C4-2B (cell line): ENCODE results near the gene INPP4A.

ENCODE experiments used
- H3K27ac ChIP-seq: fragments of 450-650 bp; 2 replicates; pipeline ENCODE4 v1.5.1; 2017
- ZFX ChIP-seq: fragments of 450-650 bp; IDR thresholded peaks from 2 replicates; pipeline ENCODE4 v1.6.1; 2017
- TF ChIP-seq, protein P1 (sequence below): fragments of 450-650 bp; conservative IDR thresholded peaks from 2 replicates; pipeline ENCODE4 v1.5.1; 2017; ENCODE audit warnings: mild to moderate bottlenecking

INPP4A gene

DNA sequence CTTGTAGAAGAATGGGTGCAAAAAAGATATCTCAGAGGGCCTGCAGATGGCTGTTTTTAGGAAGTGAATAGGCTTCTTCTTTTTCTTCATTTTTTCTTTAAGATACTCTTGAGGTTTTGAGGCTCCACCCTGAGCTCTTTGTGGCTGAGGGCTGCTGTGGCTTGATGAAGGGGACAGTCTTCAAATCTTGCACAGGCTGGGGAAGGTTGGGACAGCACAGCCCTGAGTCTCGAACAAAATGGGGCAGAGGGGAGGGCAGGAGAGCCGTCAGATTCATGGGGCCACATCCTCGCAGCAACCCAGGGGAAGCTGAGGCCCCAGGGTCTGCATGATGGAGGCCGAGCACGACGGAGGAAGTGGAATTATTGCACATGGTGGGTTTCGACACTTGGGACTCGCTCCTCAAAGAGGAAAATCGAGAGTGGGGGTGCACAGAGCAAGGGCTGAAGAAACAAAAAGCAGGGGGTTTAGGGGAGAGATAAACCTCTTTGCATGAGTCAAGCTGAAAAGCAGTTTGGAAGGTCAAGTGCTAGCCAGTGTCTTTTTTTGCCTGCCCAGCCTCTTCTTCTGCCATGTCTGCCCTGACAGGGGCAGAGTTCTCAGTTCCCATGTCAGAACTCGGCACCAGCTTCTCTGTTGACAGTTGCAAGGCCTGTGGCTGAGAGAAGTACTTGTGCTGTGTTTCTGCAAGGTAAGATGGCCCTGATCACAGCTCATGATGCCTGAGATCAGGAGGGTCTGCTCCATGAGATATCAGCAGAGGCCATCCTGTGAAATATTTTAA is 19.5 kb downstream of the INPP4A start:
- no peak overlapping the region for H3K27ac ChIP-seq
- TF ChIP-seq ZFX, result no peak
- TF ChIP-seq, protein P1, sequence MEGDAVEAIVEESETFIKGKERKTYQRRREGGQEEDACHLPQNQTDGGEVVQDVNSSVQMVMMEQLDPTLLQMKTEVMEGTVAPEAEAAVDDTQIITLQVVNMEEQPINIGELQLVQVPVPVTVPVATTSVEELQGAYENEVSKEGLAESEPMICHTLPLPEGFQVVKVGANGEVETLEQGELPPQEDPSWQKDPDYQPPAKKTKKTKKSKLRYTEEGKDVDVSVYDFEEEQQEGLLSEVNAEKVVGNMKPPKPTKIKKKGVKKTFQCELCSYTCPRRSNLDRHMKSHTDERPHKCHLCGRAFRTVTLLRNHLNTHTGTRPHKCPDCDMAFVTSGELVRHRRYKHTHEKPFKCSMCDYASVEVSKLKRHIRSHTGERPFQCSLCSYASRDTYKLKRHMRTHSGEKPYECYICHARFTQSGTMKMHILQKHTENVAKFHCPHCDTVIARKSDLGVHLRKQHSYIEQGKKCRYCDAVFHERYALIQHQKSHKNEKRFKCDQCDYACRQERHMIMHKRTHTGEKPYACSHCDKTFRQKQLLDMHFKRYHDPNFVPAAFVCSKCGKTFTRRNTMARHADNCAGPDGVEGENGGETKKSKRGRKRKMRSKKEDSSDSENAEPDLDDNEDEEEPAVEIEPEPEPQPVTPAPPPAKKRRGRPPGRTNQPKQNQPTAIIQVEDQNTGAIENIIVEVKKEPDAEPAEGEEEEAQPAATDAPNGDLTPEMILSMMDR, result no peak

DNA sequence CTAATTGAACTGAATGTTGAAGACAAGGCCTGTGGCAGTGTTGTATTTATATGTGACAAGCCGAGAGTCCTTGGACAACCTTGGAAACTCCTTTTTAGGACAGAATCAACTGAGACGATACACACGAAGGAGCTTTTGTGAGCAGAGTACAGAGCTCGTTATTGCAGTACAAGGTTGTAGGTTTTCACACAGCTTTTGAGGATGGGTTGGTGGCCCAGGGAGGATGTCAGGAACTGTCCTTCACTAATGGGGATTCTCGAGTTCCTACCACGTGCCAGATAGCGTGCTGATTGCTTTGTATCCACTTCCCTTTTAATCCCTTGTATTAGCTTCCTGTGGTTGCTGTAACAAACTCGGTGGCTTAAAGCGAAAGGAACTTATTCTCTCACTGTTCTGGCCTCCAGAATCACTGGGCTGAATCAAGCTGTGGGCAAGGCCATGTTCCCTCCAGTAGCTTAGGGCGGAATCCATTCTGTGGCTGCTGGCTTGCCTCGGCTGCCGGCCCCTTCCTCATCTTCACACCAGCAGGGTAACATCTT is 20.2 kb downstream of the INPP4A start:
- no peak overlapping the region for H3K27ac ChIP-seq
- TF ChIP-seq, protein P1, result no peak
- TF ChIP-seq ZFX, result no peak

DNA sequence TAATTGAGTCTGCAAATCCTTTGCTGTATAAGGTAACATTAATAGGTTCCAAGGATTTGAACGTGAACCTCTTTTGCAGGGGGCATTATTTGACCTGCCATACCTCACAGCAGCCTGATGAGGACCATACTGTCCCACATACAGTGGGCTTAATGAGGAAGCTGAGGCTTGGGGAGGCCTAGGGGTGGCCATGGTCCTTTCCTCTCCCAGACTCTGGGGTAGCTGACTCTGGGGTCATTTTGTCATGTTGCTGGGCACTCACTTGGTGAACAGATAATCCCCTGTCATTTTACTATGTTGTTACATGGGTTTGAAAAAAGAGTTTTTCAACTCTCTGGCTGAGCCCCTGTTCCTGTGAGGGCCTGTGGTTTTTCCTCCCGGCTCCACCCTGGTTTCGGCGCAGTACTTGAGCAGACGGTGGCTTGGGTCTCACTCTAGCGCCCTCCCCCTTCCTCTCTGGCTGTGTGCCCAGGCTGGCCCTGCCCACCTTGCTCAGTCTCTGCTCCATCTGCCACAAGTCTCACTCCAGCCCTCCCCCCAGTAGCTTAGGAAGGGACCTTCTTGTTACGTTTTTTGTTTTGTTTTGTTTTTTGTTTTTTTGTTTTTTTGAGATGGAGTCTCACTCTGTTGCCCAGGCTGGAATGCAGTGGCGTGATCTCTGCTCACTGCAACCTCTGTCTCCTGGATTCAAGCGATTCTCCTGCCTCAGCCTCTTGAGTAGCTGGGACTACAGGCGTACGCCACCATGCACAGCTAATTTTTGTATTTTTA is 21.0 kb downstream of the INPP4A start:
- H3K27ac ChIP-seq, result no peak overlapping the region
- no peak for TF ChIP-seq ZFX
- TF ChIP-seq, protein P1, result no peak

DNA sequence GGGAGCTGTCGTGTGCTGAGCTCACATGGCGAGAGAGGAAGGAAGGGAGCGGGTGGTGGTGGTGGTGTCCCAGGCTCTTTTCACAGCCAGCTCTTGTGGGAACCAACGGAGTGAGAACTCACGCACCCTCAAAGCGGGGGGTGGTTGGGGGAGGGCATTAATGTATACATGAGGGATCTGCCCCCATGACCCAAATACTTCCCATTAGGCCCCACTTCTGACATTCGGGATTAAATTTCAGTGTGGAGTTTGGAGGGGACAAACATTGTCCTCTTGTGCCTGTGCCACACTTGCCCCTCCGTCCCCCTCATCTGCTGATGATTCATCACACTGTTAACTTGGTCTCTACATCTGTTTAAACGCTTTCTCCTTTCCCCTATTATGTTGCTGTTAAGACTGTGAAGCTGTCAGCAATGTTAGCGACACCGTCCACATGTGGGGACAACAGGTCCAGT is 22.5 kb downstream of the INPP4A start:
- H3K27ac ChIP-seq, result no peak overlapping the region
- TF ChIP-seq ZFX, result no peak
- TF ChIP-seq, protein P1, result no peak

DNA sequence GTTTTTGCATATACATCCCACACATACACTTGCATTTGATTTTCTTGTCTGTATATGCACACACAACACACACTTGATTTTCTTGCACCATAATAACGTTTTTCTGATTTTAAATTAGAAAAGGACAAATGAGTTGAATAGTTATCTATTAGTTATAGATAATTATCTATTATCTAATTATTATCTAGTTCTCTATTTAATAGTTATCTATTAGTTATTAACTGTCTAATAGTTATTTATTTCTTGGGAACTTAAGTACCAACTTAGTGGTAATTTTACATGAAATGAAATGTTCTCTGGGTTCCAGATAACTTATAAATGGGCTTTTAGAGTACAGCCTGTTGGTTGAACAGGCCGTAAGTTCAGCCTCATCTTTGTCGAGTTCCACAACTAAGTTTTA is 23.0 kb downstream of the INPP4A start:
- TF ChIP-seq, protein P1, result no peak
- no peak for TF ChIP-seq ZFX
- H3K27ac ChIP-seq, result no peak overlapping the region

DNA sequence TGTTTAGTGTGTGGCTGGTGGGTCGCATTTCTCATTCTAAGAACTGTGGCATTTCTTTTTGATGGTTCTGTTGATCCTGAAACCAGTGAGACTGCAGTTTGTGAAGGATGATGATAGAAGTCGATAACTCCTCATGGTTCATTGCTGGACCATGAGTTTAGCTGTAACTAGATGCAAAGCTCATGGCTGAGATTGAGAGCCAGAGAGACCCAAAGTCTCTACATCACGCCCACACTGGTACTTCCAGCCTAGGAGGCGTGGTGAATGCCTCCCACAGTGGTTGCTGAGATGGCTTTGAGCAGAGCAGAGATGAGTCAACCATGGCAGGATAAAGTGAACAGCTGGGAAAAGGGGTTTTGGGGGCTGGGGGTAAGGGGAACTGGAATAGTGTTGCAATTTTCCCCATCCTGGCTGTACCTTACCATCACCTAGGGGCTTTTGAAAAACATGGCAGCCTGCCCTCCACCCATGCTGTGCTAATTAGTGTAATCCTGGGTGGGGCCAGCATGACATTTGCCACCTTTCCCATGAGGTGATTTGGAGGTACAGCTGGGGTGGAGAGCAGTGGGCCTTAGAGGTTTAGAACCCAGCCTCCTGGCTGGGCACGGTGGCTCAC is 24.1 kb downstream of the INPP4A start:
- no peak overlapping the region for H3K27ac ChIP-seq
- TF ChIP-seq, protein P1, result no peak
- no peak for TF ChIP-seq ZFX
